ENCODE data around the gene ENHO.

The ENHO gene

DNA sequence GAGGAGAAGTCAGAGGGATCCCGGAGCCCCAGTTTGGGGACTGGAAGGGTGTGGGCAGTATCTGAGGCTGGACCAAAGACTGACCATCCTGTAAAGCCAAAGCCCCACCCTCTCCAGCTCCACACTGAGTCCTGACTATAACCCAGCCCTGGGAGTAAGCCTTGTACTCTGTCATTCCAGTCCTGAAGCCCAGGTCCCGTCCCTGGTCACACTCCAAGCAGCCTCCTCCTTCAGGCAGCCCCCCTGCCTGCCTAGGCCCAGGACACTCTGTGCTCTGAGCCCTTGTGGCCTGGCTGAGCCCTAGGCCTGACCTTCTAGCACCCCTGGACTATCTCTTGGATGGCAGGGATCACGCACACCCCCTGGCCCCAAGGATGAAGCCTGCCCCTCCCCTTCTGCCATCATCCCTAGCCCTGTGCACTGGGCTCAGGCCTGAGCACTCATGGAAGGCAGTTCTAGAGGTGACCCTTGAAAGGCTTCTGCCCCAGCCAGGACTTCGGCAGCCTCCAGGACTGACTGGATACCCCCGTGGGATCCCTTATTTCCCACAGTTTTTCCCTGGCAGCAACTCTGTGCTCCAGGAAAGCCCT lies 28.0 kb upstream of the ENHO start:
- DNase-seq (ENCODE audit: low read depth, low spot score): no peak
- TF ChIP-seq, protein P1, sequence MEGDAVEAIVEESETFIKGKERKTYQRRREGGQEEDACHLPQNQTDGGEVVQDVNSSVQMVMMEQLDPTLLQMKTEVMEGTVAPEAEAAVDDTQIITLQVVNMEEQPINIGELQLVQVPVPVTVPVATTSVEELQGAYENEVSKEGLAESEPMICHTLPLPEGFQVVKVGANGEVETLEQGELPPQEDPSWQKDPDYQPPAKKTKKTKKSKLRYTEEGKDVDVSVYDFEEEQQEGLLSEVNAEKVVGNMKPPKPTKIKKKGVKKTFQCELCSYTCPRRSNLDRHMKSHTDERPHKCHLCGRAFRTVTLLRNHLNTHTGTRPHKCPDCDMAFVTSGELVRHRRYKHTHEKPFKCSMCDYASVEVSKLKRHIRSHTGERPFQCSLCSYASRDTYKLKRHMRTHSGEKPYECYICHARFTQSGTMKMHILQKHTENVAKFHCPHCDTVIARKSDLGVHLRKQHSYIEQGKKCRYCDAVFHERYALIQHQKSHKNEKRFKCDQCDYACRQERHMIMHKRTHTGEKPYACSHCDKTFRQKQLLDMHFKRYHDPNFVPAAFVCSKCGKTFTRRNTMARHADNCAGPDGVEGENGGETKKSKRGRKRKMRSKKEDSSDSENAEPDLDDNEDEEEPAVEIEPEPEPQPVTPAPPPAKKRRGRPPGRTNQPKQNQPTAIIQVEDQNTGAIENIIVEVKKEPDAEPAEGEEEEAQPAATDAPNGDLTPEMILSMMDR (IDR thresholded peaks at IDR 0.05; ENCODE audit: insufficient read depth, low read length, missing control alignments): no peak
- POLR2A ChIA-PET: no interaction called here
- CTCF ChIA-PET: interaction anchor here (0.9 to 10.6 kb wide), 7 partner anchors 8 to 53 kb away, joined by 3 to 255 read pairs (median 4); no protein-coding TSS in a partner anchor
- no peak overlapping the region for H3K4me3 ChIP-seq (ENCODE audit: low read depth, low read length)

DNA sequence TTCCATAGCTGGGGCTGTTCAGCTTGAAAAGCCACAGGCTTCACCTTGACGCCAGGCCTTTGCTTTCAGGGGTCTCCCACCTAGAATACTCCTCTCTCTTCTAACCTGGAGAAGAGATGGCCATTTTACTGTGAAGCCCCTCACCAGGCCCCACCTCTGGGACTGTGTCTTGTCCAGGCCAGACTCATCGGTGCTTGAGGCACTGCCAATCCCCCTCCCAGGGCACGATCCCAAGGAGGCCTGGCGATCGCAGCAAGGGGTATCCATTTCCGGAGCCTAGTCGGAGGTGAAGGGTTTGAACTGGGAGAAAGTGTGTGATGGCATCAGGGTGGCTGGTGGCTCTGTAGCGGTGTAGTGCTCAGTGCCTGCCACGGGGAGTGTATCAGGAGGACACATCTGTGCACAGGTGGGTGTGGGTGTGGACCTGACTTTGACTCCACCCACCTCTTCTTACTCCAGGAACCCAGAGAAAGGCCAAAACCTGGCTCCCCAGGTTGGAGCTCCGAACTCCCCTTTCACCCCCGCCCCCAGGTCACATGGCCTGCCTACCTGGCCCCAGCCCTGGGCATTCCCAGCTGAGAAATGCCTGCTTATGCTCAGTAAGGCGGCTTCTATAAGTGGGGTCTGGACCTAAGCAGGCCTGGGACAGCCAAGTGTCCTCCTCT lies 27.4 kb upstream of the ENHO start:
- no peak overlapping the region for H3K4me3 ChIP-seq (ENCODE audit: low read depth, low read length)
- TF ChIP-seq, protein P1 (IDR thresholded peaks at IDR 0.05; ENCODE audit: insufficient read depth, low read length, missing control alignments): no peak
- POLR2A ChIA-PET: no interaction called here
- CTCF ChIA-PET: interaction anchor here (1.0 to 10.6 kb wide), 7 partner anchors 8 to 146 kb away, joined by 3 to 255 read pairs (median 4); no protein-coding TSS in a partner anchor
- no peak for DNase-seq (ENCODE audit: low read depth, low spot score)

DNA sequence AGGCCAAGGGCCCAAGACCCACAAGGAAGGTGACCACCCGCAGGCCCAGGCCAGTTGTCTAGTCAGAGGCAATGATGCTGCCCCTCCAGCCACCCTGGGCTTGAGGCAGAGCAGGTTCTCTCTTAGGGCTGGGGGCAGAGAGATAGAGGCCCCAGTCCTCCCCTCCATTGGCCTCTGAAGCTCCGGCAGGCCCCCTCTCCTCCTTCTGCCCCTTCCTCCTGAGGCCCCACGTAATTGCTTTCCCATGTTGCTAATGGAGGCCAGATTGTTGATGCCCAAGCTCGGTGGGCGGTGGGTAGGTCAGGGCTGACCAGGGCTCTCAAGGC lies 26.6 kb upstream of the ENHO start:
- TF ChIP-seq, protein P1 (IDR thresholded peaks at IDR 0.05; ENCODE audit: insufficient read depth, low read length, missing control alignments): no peak
- H3K4me3 ChIP-seq (ENCODE audit: low read depth, low read length): no peak overlapping the region
- no peak for DNase-seq (ENCODE audit: low read depth, low spot score)
- ChIA-PET POLR2A (no interaction called here), CTCF (interaction anchor here (1.0 to 10.6 kb wide), 7 partner anchors 8 to 145 kb away, joined by 3 to 255 read pairs (median 4); no protein-coding TSS in a partner anchor)

DNA sequence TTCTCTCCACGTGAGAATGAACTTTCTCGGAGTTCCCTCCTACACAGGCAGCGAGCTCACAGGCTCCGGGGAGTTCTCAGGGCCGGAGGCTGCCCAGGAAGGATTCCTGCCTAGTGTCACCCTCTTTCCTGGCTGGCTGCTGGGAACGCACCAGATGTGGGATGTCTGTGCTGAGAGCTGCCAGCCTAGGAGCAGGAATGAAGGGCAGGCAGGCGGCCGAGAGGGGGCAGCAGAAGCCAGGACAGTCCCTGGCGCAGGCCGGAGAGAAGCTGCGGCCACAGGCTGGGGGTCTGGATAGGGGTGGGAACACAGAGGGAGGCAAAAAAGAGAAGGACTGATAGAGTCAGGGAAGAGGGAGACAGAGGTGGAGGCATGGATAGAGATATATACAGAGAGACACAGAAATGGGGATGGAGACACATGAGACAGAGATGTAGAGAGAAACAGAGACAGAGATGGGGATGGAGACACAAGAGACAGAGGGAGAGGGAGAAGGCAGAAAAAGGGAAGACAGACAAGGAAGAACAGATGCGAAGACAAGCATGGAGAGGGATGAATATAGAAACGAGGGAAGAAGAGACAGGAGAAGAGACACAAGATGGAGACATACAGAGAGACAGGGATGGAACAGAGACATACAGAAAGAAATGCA lies 25.3 kb upstream of the ENHO start:
- peak; percentile 5 for DNase-seq (ENCODE audit: low read depth, low spot score)
- CTCF ChIA-PET: interaction anchor here (0.6 to 10.6 kb wide), 45 partner anchors 9 to 216 kb away, joined by 3 to 255 read pairs (median 5); partner anchors contain the start of genes CNTFR and DCTN3
- TF ChIP-seq, protein P1 (IDR thresholded peaks at IDR 0.05; ENCODE audit: insufficient read depth, low read length, missing control alignments): peak; percentile 96
- no peak overlapping the region for H3K4me3 ChIP-seq (ENCODE audit: low read depth, low read length)
- POLR2A ChIA-PET: interaction anchor here (0.6 kb wide), 1 partner anchor 47 kb away, joined by 3 read pairs; no protein-coding TSS in a partner anchor

DNA sequence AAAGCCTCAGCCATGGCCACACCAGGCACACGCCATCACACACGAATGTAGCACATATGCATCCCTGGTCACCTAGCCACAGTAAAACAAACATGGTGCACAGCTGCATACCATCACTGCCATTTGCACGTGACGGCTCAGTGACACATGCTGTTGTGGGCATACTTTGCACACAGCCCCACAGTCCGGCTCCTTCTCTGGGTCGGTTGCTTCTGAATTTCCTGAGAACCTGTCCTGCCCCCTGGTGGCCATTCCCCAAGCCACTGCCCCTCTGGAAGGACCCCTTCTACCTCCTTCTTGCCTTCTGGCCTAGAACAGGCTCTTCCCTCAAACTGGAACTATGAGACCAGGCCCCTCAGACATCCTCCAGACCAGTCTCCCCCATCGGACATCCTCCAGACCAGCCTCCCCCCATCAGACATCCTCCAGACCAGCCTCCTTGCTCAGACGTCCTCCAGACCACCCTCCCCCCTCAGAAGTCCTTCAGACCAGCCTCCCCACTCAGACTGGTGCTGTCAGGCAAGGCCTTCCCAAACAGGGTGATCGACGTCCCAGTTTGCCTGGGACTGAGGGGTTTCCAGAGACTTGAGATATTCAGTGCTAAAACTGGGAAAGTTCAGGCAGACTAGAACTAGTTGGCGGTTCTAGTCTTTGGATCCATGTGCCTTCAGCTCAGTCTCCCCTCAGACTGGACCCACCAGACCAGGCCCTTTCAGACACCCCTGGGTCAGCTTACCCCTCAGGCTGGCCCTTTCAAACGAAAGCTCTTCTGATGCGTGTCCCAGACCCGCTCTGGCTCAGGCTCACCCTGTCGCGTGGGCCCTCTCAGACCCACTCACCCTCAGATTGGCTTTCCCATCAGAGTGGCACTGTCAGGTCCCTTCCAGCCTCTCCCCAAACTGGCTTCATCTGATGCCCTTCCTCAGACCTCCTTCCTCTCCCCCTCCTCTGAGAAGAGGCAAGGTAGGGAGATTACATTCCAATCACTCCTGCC lies 24.3 kb upstream of the ENHO start:
- ChIA-PET CTCF (interaction anchor here (0.6 to 10.6 kb wide), 52 partner anchors 8 to 215 kb away, joined by 3 to 255 read pairs (median 5); partner anchors contain the start of genes CNTFR and DCTN3), POLR2A (interaction anchor here (0.6 kb wide), 1 partner anchor 48 kb away, joined by 3 read pairs; no protein-coding TSS in a partner anchor)
- DNase-seq (ENCODE audit: low read depth, low spot score): no peak
- no peak overlapping the region for H3K4me3 ChIP-seq (ENCODE audit: low read depth, low read length)
- TF ChIP-seq, protein P1 (IDR thresholded peaks at IDR 0.05; ENCODE audit: insufficient read depth, low read length, missing control alignments): peak; percentile 60
